Activated CD8-positive, alpha-beta memory T cell treated with anti-CD3 and anti-CD28 coated beads, Interleukin-2, amount 50 U/mL, for 48 hours (primary cell): ENCODE measurements around the gene CNTFR.

Source experiments
- DNase-seq: peaks from one replicate; pipeline ENCODE4 v3.0.0-alpha.2; 2020

CNTFR gene

GRCh38 chr9:34522091-34522887, 67.2 kb downstream of the CNTFR start:
- peak; percentile 53 for DNase-seq

DNA sequence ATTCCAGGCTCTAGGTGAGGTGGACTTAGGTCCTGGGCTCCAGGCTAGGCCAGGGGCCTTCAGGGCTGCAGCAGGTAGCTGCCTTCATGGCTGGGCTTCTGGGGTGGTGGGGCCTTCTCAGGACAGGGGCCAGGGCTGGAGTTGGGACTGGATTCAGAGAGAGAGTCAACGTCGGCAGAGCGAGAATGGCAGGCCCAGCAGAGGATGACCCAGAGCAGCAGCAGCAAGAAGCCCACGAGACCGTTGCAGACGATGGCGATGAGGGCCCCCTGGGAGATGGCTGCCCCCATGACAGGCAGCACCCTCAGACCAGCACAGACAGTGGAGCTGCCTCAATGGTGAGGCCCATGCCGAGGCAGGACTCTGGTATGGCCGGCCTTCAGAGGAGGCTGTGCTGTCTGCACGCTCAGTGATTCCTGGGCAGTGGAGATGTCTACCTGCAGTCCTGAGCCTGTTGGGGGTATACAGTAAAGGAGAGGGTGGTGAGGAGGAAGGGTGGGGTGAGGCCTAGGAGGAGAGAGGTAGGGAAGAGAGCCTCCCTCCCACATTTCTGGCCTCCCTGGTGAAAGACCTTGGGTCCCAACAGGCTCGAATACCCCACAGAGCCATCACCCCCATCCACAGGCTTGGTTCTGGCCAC, 68.0 kb downstream of the CNTFR start:
- DNase-seq: peak; percentile 52

DNA sequence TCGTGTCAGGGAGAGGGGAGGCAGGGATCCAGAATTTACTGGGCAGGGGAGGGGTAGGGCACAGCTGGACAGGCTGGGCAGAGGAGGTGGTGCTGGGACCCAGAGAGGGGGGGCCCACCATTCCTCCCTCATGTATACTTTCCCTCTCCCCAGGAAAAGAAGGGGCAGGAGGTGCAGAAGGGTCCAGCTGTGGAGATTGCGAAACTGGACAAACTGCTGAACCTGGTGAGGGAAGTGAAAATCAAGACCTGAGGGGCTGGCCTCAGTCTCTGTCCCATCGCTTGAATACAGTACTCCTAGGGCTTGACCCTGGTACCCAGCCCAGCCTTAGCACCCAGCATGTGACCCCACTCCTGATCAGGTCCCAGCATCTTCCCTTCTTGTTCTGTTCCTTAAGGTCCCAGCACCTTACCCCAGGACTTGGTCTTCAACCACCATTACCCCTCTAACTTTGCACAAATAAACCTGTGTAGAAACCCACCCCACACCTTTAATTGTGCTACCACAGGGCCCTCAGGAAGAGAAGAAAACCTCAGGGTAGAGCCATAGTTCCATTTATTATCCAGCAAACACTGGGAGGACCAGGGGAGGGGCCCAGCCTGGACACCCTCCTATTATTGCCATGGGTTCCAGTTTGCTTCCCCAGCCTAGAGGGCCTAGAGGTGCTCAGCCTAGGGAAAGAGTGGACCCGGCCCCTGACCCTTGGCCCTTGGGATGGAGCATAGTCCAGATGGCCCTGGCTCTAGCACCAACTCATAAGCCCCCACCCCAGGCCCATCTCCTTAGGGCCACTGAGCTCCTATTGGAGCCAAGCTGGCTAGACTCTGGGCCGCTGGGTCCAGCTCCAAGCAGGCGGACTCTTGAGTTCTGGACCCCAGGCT, 68.8 kb downstream of the CNTFR start:
- peak; percentile 46 for DNase-seq

DNA sequence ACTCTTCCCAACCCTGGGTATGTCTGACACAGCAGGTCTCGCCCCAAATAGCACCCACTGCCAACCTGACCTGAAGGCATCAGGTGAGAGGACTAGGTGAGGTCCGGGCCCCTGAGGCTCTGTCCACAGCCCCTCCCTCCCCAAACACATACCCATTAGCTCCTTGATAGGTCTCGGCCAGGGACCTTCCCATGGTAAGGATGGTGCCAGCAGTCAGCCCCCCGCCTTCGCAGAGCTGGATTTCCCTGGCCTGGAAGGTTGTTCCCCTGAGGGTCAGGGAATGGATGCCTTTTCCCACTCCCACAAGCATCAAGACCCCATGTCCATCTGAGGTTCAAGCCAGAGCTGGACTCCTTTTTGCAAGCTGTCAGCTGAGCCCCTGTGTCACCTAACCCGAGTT, 69.4 kb downstream of the CNTFR start:
- peak; percentile 43 for DNase-seq

DNA sequence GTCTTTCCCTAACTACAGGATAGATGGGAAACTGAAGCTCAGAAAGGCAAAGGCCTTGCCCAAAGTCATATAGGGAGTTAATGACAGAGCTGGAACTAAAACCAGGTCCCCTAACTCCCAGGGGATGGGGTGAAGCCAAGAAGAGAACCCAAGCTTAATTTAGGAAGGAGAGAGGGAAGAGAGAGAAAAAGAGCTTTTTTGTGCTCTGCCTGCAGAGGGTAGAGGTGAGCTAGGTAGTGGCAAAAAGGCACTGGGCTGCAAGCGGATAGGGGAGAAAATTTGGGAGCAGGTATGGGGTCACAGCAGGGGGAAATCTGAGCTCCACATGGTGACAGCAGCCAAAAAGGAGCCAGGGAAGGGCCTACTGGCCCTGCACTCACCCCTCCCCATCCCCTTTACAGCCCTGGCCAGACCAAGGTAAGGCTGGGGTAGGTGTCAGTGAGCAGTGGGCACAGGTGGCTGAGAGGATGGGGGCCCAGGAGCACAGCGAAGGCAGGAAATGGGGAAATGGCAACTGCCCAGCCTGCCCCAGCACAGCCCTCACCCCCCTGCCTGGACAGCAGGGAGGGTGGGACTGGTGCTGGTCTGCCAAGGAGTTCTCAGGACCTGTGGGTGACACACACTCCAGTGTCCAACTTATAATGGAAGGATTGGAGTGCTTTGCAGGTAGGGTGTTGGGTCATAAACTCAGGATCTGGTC, 70.1 kb downstream of the CNTFR start:
- no peak for DNase-seq

DNA sequence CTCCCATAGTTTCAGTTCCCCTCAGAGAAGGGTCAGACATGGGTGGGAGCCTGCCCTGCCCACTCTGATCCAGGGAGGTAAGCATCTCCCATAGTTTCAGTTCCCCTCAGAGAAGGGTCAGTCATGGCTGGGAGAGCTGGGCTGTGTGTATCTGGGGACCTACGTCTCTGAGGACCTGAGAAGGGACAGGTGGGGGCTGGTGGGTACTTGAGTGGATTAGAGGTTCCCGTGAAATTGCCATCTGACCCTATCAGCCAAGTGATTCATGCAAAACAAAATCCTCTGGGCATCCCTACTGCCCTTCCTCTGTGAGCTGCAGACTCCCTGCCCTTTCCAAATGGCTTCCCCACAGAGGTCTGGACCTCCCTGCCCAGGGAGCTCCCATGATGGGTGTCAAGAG, 70.6 kb downstream of the CNTFR start:
- DNase-seq: no peak

GRCh38 chr9:34518110-34518616, 71.4 kb downstream of the CNTFR start:
- no peak for DNase-seq

DNA sequence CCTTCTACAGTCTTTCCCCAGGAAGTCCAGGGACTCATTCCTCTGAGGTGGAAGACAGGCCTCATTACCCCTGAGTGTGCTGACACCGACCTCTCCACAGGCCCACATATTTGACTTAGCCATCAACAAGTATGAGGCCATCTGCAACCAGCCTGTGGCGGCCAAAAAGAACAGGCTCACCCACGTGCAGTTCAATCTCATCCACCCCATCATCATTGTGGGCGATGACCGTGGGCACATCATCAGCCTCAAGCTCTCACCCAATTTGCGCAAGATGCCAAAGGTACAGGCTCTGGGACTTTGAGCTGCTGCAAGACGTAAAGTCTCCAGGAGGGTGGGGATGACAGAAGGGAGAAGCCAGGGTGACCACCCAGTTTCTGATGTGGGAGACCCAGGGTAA, 72.3 kb downstream of the CNTFR start:
- no peak for DNase-seq

DNA sequence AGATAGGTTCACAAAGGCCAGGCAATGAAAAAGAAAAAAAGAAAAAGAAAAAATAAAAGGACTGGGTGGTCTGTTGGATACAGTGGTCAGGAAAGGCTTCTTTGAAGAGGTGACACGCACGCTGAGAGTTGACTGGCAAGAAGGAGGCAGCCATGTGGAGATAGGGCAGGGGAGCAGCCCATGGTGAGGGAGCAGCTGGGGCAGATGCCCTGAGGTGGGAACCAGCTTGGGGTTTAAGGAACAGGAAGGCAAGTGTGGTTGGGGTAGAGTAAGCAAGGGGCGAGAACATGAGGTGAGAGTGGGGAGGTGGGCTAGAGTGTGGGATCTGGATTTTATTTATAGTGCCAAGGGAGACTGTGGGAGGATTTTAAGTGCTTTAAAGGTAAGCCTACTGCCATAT, 73.6 kb downstream of the CNTFR start:
- no peak for DNase-seq

- no peak for DNase-seq
Observed at GRCh38 chr9:34514816-34515215, 74.7 kb downstream of the CNTFR start.

DNA sequence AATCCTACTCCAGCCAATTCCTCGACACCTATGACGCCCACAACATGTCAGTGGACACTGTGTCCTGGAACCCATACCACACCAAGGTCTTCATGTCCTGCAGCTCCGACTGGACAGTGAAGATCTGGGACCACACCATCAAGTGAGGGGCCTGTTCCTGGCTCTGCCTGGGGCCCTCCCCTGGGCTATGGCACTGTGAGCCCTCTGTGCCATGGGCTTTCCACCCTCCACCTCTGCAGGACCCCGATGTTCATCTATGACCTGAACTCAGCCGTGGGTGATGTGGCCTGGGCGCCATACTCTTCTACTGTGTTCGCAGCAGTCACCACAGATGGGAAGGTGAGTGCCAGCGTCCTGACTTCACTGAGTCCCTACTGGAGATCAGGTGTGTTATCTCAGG, 75.1 kb downstream of the CNTFR start:
- no peak for DNase-seq

GRCh38 chr9:34513567-34514214, 75.8 kb downstream of the CNTFR start:
- DNase-seq: no peak

GRCh38 chr9:34512131-34513078, 77.1 kb downstream of the CNTFR start:
- no peak for DNase-seq

GRCh38 chr9:34510497-34511468, 78.7 kb downstream of the CNTFR start:
- DNase-seq: peak; percentile 34

DNA sequence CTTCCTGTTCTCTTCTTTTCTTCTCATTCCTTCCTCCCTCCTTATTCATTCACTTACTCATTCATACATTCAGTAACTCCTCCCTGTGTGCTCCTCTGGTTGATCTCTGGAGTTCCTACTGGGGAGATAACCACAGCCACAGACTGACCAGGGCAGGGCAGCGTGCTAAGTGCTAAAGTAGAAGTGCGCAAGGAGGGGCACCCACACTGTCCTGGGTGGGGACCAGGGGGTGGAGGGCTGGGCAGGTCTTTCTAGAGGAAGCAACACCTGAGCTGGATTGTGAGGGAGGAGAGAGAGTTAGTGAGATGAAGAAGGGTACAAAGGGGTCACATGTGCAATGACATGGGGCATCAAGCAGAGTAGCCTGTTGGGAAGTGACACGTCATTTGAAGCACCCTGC, 80.6 kb downstream of the CNTFR start:
- DNase-seq: peak; percentile 29

- DNase-seq: peak; percentile 40
Observed at GRCh38 chr9:34508463-34508862, 81.1 kb downstream of the CNTFR start.

GRCh38 chr9:34507966-34508365, 81.6 kb downstream of the CNTFR start:
- peak; percentile 33 for DNase-seq

- DNase-seq: peak; percentile 40
Observed at GRCh38 chr9:34507556-34507955, 82.0 kb downstream of the CNTFR start.

- DNase-seq: peak; percentile 37
Observed at GRCh38 chr9:34506623-34507022, 82.9 kb downstream of the CNTFR start.
